ENCODE data around the gene KCNG2.

Gene KCNG2

DNA sequence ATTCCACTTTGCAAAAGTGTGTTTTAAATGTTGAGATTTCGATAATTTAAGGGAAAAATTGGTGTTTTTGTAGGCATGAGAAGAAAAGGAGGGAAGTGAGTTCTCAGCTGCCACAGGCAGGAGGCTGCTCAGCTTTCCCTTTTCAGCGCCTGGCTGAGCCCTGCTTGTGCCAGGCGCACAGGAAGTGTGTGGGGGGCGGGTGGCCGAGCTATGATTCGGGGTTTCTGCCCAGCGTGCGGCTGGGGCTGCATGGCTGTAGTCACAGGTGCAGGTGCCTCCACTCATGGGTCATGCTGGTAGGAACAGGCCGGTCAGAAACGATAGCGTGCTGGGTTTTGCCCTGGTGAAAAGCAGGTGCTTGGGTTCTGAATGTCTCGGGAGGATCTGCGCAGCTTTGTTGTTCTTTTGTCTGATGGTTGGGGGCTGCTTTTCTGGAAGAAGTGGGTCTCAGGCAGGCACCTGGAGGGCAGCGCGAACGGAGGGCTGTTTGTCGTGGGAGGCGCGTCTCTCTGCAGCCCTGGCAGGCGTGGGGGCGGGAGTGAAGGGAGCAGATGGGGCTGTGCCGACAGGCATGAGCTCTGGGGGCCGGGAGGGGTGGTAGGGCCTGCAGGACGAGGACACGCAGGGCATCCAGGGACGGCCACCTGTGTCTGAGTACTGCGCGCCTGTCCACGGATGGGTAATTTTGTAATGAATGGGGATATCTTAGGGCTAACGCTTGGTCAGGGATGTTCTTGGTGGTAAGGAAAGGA, 2.1 kb downstream of the KCNG2 start:
- Histone ChIP-seq H3K9ac (ENCODE audit: low read depth in 1 of 2, low read length in 2 of 2) (no peak overlapping the region), H3K27ac (ENCODE audit: low read depth in 2 of 2, low read length in 2 of 2) (no peak overlapping the region), H3K27me3 (ENCODE audit: control insufficient read depth in 2 of 2, insufficient read depth in 2 of 2, low read length in 2 of 2) (peaks cover 20 to 24% of the 10 kb centered on the region in 2 donors), H3K36me3 (ENCODE audit: control insufficient read depth in 2 of 2, insufficient read depth in 2 of 2, low read length in 2 of 2) (no peaks in the 10 kb centered on the region), H3K9me3 (ENCODE audit: control insufficient read depth in 2 of 2, low read length in 2 of 2) (no peaks in the 10 kb centered on the region), H3K4me1 (ENCODE audit: control insufficient read depth in 2 of 2, insufficient read depth in 2 of 2, low read length in 2 of 2) (peaks cover 5 to 8% of the 10 kb centered on the region in 2 donors), H3K4me3 (ENCODE audit: low read length in 2 of 2) (no peak overlapping the region)

DNA sequence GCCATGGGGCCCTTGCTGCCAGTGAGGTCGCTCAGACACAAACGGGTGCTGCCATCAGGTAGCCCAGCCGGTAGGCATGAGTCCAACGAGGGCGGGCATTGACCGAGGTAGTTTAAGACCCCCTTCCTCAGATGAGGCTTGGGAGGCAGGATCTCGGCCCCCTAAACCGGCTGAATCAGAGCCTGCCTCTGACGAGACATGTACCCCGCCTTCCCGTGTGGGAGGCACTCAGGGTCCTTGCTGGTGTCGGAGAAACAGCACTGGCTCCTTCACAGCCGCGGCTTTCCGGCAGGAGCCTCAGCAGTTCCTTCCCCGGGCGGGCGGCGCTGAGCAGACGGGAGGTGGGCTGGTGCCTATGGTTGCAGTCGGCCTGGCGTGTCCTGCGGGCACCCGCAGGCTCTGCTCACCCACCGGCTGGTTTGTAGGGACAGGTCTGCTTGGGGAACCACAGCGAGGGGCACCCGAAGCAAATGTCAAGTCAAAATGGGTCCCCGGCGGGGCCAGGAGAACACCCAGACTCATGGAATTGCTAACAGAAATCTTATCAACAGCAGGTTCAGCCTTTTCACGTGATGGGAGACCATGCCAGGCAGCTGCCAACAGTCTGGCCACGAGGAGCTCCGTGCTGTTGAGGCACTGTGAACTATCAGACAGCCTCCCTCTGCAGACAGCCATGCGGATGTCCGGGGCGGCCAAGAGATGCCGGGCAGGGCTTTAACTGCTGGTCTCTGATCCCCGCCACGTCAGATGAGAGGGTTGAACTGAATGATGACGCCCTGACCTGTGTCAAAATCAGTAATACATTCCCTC, 2.8 kb downstream of the KCNG2 start:
- Histone ChIP-seq H3K36me3 (ENCODE audit: control insufficient read depth in 2 of 2, insufficient read depth in 2 of 2, low read length in 2 of 2) (no peaks in the 10 kb centered on the region), H3K4me3 (ENCODE audit: low read length in 2 of 2) (no peak overlapping the region), H3K9me3 (ENCODE audit: control insufficient read depth in 2 of 2, low read length in 2 of 2) (no peaks in the 10 kb centered on the region), H3K9ac (ENCODE audit: low read depth in 1 of 2, low read length in 2 of 2) (no peak overlapping the region), H3K27ac (ENCODE audit: low read depth in 2 of 2, low read length in 2 of 2) (no peak overlapping the region), H3K27me3 (ENCODE audit: control insufficient read depth in 2 of 2, insufficient read depth in 2 of 2, low read length in 2 of 2) (peaks cover 20 to 22% of the 10 kb centered on the region in 2 donors), H3K4me1 (ENCODE audit: control insufficient read depth in 2 of 2, insufficient read depth in 2 of 2, low read length in 2 of 2) (peaks cover 5 to 8% of the 10 kb centered on the region in 2 donors)

DNA sequence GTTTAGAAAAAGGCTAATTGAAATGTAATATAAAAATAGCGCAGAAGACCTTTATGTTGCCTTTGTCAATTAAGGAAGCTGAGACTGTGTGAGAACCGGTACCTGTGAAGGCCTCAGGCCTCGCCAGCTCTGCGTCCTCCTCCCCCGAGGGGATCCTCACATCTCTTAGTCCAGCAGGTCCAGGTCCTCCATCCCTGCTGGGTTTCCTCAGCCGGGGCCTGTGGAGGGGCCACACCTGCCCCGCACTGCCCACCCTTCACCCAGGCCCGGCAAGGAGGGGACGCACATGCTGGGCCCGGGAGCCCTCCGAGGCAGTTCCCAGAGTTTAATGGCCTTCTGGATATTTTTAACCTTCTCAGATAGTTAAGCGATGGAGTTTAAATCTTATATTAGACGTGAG, 3.5 kb downstream of the KCNG2 start:
- Histone ChIP-seq H3K27ac (ENCODE audit: low read depth in 2 of 2, low read length in 2 of 2) (no peak overlapping the region), H3K4me1 (ENCODE audit: control insufficient read depth in 2 of 2, insufficient read depth in 2 of 2, low read length in 2 of 2) (peaks cover 5 to 8% of the 10 kb centered on the region in 2 donors), H3K9ac (ENCODE audit: low read depth in 1 of 2, low read length in 2 of 2) (no peak overlapping the region), H3K9me3 (ENCODE audit: control insufficient read depth in 2 of 2, low read length in 2 of 2) (no peaks in the 10 kb centered on the region), H3K27me3 (ENCODE audit: control insufficient read depth in 2 of 2, insufficient read depth in 2 of 2, low read length in 2 of 2) (peaks cover 20 to 21% of the 10 kb centered on the region in 2 donors), H3K4me3 (ENCODE audit: low read length in 2 of 2) (no peak overlapping the region), H3K36me3 (ENCODE audit: control insufficient read depth in 2 of 2, insufficient read depth in 2 of 2, low read length in 2 of 2) (no peaks in the 10 kb centered on the region)

DNA sequence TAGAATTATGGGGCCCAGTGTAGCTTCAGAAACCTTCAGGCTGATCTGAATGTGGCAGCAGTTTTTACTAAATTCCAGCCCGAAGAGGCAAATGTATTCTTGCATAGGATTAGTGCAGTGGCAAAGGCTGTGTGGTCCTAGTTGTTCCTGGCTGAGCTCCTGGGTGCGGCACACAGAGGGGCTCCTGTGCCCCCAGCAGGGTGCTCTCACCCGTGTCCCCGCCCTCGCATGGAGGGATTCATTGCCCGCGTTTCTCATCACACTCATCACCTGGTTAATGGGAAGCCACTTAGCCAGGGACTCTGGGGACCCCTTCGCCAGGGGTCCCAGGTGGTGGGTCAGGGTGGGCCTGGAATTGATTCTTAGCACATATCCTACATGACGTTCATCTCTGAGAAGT, 3.9 kb downstream of the KCNG2 start:
- Histone ChIP-seq H3K36me3 (ENCODE audit: control insufficient read depth in 2 of 2, insufficient read depth in 2 of 2, low read length in 2 of 2) (no peaks in the 10 kb centered on the region), H3K4me3 (ENCODE audit: low read length in 2 of 2) (no peak overlapping the region), H3K4me1 (ENCODE audit: control insufficient read depth in 2 of 2, insufficient read depth in 2 of 2, low read length in 2 of 2) (peaks cover 5 to 8% of the 10 kb centered on the region in 2 donors), H3K27me3 (ENCODE audit: control insufficient read depth in 2 of 2, insufficient read depth in 2 of 2, low read length in 2 of 2) (peaks cover 20 to 21% of the 10 kb centered on the region in 2 donors), H3K9me3 (ENCODE audit: control insufficient read depth in 2 of 2, low read length in 2 of 2) (no peaks in the 10 kb centered on the region), H3K9ac (ENCODE audit: low read depth in 1 of 2, low read length in 2 of 2) (no peak overlapping the region), H3K27ac (ENCODE audit: low read depth in 2 of 2, low read length in 2 of 2) (no peak overlapping the region)

DNA sequence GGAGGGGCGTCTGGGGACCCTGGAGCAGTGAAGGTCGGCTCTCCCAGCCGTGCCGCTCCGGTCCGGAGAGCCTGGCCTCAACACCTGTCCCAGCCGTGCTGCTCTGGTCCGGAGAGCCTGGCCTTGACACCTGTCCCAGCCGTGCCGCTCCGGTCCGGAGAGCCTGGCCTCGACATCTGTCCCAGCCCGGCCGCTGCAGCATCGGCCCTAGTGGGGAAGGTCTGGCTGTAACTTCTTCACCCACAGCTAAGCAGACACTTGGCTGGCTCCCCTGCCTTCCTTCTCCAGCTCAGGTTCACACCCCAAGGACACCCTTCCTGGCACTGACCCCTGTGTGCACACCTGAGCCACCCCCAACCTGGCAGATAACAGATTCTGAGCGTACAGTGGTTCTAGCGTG, 4.6 kb downstream of the KCNG2 start:
- Histone ChIP-seq H3K27me3 (ENCODE audit: control insufficient read depth in 2 of 2, insufficient read depth in 2 of 2, low read length in 2 of 2) (peaks cover 14 to 16% of the 10 kb centered on the region in 2 donors), H3K4me1 (ENCODE audit: control insufficient read depth in 2 of 2, insufficient read depth in 2 of 2, low read length in 2 of 2) (peaks cover 5 to 8% of the 10 kb centered on the region in 2 donors), H3K9ac (ENCODE audit: low read depth in 1 of 2, low read length in 2 of 2) (no peak overlapping the region), H3K9me3 (ENCODE audit: control insufficient read depth in 2 of 2, low read length in 2 of 2) (no peaks in the 10 kb centered on the region), H3K27ac (ENCODE audit: low read depth in 2 of 2, low read length in 2 of 2) (no peak overlapping the region), H3K36me3 (ENCODE audit: control insufficient read depth in 2 of 2, insufficient read depth in 2 of 2, low read length in 2 of 2) (no peaks in the 10 kb centered on the region), H3K4me3 (ENCODE audit: low read length in 2 of 2) (no peak overlapping the region)

DNA sequence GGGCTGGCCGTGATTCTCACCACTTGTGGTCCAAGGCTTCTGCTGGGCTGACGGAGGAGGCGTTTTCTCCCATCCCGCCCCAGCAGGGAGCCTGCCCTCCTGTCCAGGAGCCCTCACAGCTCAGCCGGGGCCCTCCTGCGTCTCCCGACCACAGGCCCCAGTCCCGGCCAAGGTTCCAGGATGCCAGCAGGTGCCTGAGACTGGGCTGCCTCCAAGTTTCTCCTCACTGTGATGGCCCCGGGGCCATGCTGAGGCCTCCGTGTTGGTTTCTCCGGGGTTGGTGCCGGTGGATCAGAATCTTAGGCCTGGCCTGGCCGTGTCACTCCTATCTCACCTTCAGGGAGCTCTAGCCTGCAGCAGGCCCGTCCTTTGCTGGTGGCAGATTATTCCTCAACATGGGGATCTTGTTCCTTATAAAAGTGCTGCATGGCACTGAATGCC, 5.9 kb downstream of the KCNG2 start:
- Histone ChIP-seq H3K9me3 (ENCODE audit: control insufficient read depth in 2 of 2, low read length in 2 of 2) (no peaks in the 10 kb centered on the region), H3K4me3 (ENCODE audit: low read length in 2 of 2) (no peak overlapping the region), H3K9ac (ENCODE audit: low read depth in 1 of 2, low read length in 2 of 2) (no peak overlapping the region), H3K27me3 (ENCODE audit: control insufficient read depth in 2 of 2, insufficient read depth in 2 of 2, low read length in 2 of 2) (peaks cover 10 to 13% of the 10 kb centered on the region in 2 donors), H3K4me1 (ENCODE audit: control insufficient read depth in 2 of 2, insufficient read depth in 2 of 2, low read length in 2 of 2) (peaks cover 5 to 6% of the 10 kb centered on the region in 2 donors), H3K27ac (ENCODE audit: low read depth in 2 of 2, low read length in 2 of 2) (no peak overlapping the region), H3K36me3 (ENCODE audit: control insufficient read depth in 2 of 2, insufficient read depth in 2 of 2, low read length in 2 of 2) (no peaks in the 10 kb centered on the region)

DNA sequence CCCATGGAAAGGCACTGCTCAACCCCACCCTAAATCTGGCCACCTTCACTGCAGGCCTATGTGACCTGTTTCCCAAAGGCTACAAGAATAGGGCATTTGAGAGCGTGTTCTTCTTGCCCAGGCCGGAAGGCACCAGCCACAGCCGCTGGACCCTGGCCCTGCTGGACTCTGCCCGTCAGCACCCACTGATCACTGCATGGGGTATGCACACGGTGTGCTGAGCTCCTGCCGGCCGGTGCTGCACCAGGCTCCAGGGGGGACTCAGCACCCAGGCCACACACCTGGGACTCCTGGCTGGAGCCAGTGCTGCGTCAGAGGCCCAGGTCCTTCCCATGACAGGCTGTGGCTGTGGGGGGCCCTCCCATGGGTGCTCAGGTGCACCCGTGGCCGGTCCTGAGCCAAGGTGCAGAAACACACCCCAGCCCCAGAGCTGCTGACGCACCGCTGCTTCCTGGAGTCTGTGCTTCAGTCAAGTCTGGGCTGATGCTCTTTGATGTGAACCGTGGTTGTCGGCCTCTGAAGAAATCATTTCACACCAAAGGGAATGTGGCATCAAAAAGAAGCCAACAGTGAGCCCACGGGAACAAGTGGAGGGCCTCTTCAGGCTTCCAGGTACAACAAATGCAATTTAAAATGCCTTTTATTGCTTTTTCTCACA, 6.5 kb downstream of the KCNG2 start:
- Histone ChIP-seq H3K27ac (ENCODE audit: low read depth in 2 of 2, low read length in 2 of 2) (no peak overlapping the region), H3K9me3 (ENCODE audit: control insufficient read depth in 2 of 2, low read length in 2 of 2) (no peaks in the 10 kb centered on the region), H3K9ac (ENCODE audit: low read depth in 1 of 2, low read length in 2 of 2) (no peak overlapping the region), H3K4me1 (ENCODE audit: control insufficient read depth in 2 of 2, insufficient read depth in 2 of 2, low read length in 2 of 2) (peaks cover under 1 to 1% of the 10 kb centered on the region in 2 donors), H3K27me3 (ENCODE audit: control insufficient read depth in 2 of 2, insufficient read depth in 2 of 2, low read length in 2 of 2) (peaks cover 7 to 8% of the 10 kb centered on the region in 2 donors), H3K4me3 (ENCODE audit: low read length in 2 of 2) (no peak overlapping the region), H3K36me3 (ENCODE audit: control insufficient read depth in 2 of 2, insufficient read depth in 2 of 2, low read length in 2 of 2) (no peaks in the 10 kb centered on the region)

DNA sequence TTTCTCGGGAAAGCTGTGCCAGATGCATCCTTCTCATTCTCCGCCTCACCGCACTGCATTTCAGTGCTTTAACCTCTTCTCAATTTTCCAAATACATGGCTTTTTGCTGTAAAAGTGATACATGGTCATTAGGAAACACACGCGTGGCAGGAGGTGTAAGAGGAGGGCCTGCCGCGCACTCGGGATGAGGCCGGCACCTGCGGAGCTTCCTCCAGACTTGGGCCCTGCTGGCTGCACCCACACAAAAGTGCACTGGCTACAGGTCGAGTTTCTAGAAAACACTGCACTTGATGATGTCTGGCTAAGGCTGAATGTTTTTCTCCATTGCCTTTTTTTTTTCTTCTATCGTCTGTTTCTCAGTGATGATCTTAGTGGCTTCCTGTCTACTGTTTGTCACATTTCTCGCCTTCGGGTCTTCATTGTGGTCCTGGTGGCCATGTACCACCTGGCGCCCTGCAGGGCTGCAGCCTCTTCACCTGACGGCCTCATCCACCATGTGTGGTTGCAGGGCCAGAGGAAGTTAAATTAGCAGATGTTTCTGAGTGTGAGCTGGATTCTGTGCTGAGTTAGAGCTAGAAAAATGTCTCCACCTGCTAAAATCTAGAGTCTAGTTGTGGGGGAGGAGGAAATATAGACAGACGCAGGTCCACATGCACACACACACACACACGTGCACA, 7.6 kb downstream of the KCNG2 start:
- Histone ChIP-seq H3K36me3 (ENCODE audit: control insufficient read depth in 2 of 2, insufficient read depth in 2 of 2, low read length in 2 of 2) (no peaks in the 10 kb centered on the region), H3K27ac (ENCODE audit: low read depth in 2 of 2, low read length in 2 of 2) (no peak overlapping the region), H3K9ac (ENCODE audit: low read depth in 1 of 2, low read length in 2 of 2) (no peak overlapping the region)

DNA sequence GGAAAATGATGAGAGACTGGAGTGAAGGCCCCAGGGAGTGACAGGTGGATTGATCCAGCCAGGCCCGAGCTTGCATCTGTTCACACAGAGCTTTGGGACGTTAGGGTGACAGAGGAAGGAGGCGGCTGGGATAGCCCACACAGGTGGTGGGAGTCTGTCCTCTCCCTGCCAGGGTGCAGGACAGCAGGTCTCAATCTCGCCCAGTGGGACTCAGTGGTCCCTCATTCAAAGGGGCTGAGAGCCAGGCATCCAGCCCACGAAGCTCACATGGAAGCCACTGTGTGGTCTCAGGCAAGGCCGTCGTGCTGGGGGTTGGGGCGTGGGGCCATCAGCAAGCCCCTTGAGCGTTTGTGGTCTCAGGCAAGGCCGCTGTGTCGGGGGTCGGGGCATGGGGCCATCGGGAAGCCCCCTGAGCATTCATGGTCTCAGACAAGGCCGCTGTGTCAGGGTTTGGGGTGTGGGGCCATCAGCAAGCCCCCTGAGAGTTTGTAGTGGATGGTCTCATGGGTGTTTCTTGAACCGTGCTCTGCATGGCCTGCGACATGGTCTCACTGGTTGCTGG, 8.3 kb downstream of the KCNG2 start:
- no peak overlapping the region for H3K4me3 ChIP-seq (ENCODE audit: low read length in 2 of 2)
- H3K9me3 ChIP-seq (ENCODE audit: control insufficient read depth in 2 of 2, low read length in 2 of 2) = no peaks in the 10 kb centered on the region
- peaks cover 0 to 2% of the 10 kb centered on the region in 2 donors for H3K27me3 ChIP-seq (ENCODE audit: control insufficient read depth in 2 of 2, insufficient read depth in 2 of 2, low read length in 2 of 2)
- H3K4me1 ChIP-seq (ENCODE audit: control insufficient read depth in 2 of 2, insufficient read depth in 2 of 2, low read length in 2 of 2) = no peaks in the 10 kb centered on the region
- H3K9ac ChIP-seq (ENCODE audit: low read depth in 1 of 2, low read length in 2 of 2) = no peak overlapping the region
- no peak overlapping the region for H3K27ac ChIP-seq (ENCODE audit: low read depth in 2 of 2, low read length in 2 of 2)
- no peaks in the 10 kb centered on the region for H3K36me3 ChIP-seq (ENCODE audit: control insufficient read depth in 2 of 2, insufficient read depth in 2 of 2, low read length in 2 of 2)

More for the DNA sequence above, 7.6 kb downstream of the KCNG2 start:
- H3K4me1 ChIP-seq (ENCODE audit: control insufficient read depth in 2 of 2, insufficient read depth in 2 of 2, low read length in 2 of 2) = no peaks in the 10 kb centered on the region
- peaks cover 0 to 2% of the 10 kb centered on the region in 2 donors for H3K27me3 ChIP-seq (ENCODE audit: control insufficient read depth in 2 of 2, insufficient read depth in 2 of 2, low read length in 2 of 2)
- H3K9me3 ChIP-seq (ENCODE audit: control insufficient read depth in 2 of 2, low read length in 2 of 2) = no peaks in the 10 kb centered on the region
- H3K4me3 ChIP-seq (ENCODE audit: low read length in 2 of 2) = no peak overlapping the region

Measured in mucosa of rectum (tissue), 2 donors.